Upper lobe of left lung (tissue), 6 donors: ENCODE results near the gene SPACA7. TPM values are rescaled to one million over a fixed set of nuclear protein-coding genes. Genes with fewer than 3 reads are reported as not detected.

Experiments used
- ATAC-seq, 2 donors: fragments of 200-7000 bp; cut with Tn5 transposase; one replicate each; pipeline ENCODE4 v1.9.1; 2022; ENCODE audit warnings: mild to moderate bottlenecking in 2 of 2, moderate library complexity in 2 of 2; ENCODE audit not compliant: low FRiP score in 2 of 2
- DNase-seq, 2 donors: peaks; one replicate each; pipeline ENCODE4 v3.0.0-alpha.2; 2019 to 2020
- H3K27ac ChIP-seq, 4 donors: fragments of 200-600 bp; sonication (generic); one replicate each; pipeline ENCODE4 v1.5.1; 2016 to 2019
- H3K27me3 ChIP-seq, 4 donors: fragments of 200-600 bp; sonication (generic); one replicate each; pipeline ENCODE4 v1.5.1; 2017 to 2019
- H3K36me3 ChIP-seq, 4 donors: fragments of 200-600 bp; sonication (generic); one replicate each; pipeline ENCODE4 v1.5.1; 2016 to 2019
- H3K4me1 ChIP-seq, 4 donors: fragments of 200-600 bp; sonication (generic); one replicate each; pipeline ENCODE4 v1.5.1; 2018 to 2019
- H3K4me3 ChIP-seq, 4 donors: fragments of 200-600 bp; sonication (generic); one replicate each; pipeline ENCODE4 v1.5.1; 2017 to 2019; ENCODE audit warnings: mild to moderate bottlenecking in 2 of 4, moderate library complexity in 1 of 4
- H3K9me3 ChIP-seq, 4 donors: fragments of 200-600 bp; sonication (generic); one replicate each; pipeline ENCODE4 v1.5.1; 2018 to 2019
- CTCF ChIP-seq, 6 experiments: fragments of 450-650 bp in 4 of 6; fragments of 200-600 bp in 2 of 6; sonication (generic) in 2 of 6; IDR thresholded peaks; one replicate each; pipeline ENCODE4 v1.5.1; 2016 to 2019; ENCODE audit warnings: antibody characterized with exemption in 6 of 6
- EP300 ChIP-seq, 4 donors: sonication (generic); formaldehyde crosslinking; IDR thresholded peaks; one replicate each; pipeline ENCODE4 v1.5.1; 2017; ENCODE audit warnings: antibody characterized with exemption in 4 of 4, control low read depth in 2 of 4
- POLR2A ChIP-seq, 4 donors: fragments of 450-650 bp; IDR thresholded peaks; one replicate each; pipeline ENCODE4 v1.5.1; 2016 to 2017; ENCODE audit warnings: antibody characterized with exemption in 4 of 4, mild to moderate bottlenecking in 2 of 4
- POLR2AphosphoS5 ChIP-seq, 2 donors: sonication (generic); formaldehyde crosslinking; IDR thresholded peaks; one replicate each; pipeline ENCODE4 v1.5.1; 2017; ENCODE audit warnings: antibody characterized with exemption in 2 of 2
- WGBS, 2 donors: methylation state at CpG; one replicate each; pipeline ENCODE4 v1.1.5; 2017 to 2018; 5-methylcytosine and 5-hydroxymethylcytosine counted together
- total RNA-seq, 6 donors: library from RNA; depleted of rRNA in 4 of 6; stranded (reverse); fragments of >200 nt in 4 of 6; gene quantifications; one replicate each; pipeline versions ENCODE4 v1.1.0 to v1.2.1, GENCODE V29; 2016 to 2021
- donor health status: DM: no; HTN: no; CAD: no; lungs with moderate emphysema.
- donor health status: DM: no; HTN: yes; CAD: no; lungs with severe emphysema.

SPACA7 gene
- total RNA-seq, 6 donors from 2014 or later, result not detected

GRCh38 chr13:112356190-112356589 is 20.0 kb upstream of the SPACA7 start:
- Histone ChIP-seq H3K4me1 (no peaks in the 10 kb centered on the region), H3K4me3 (no peak overlapping the region), H3K27ac (no peak overlapping the region), H3K36me3 (no peaks in the 10 kb centered on the region), H3K27me3 (no peaks in the 10 kb centered on the region), H3K9me3 (peaks cover 0 to 3% (median 1%) of the 10 kb centered on the region in 4 donors)
- TF ChIP-seq POLR2AphosphoS5 (IDR thresholded peaks at IDR 0.05), result no peak
- no peak for TF ChIP-seq CTCF (IDR thresholded peaks at IDR 0.05)
- TF ChIP-seq POLR2A (IDR thresholded peaks at IDR 0.05), result no peak
- no peak for ATAC-seq
- no peak for DNase-seq
- WGBS, 2 donors, result 84 to 86% methylated on average over 13 of the region's 13 CpGs

- ATAC-seq, result peak in 1 of 2 donors; percentile 20
- TF ChIP-seq POLR2AphosphoS5 (IDR thresholded peaks at IDR 0.05) (no peak), EP300 (IDR thresholded peaks at IDR 0.05) (no peak), POLR2A (IDR thresholded peaks at IDR 0.05) (no peak), CTCF (IDR thresholded peaks at IDR 0.05) (no peak)
Measured at GRCh38 chr13:112358156-112358555, 18.0 kb upstream of the SPACA7 start.

GRCh38 chr13:112362021-112362420 is 14.1 kb upstream of the SPACA7 start:
- H3K4me3 ChIP-seq, result no peak overlapping the region
- TF ChIP-seq EP300 (IDR thresholded peaks at IDR 0.05), result no peak
- TF ChIP-seq POLR2AphosphoS5 (IDR thresholded peaks at IDR 0.05), result no peak
- no peak overlapping the region for H3K27ac ChIP-seq
- peaks cover 0 to 10% (median 7%) of the 10 kb centered on the region in 4 donors for H3K9me3 ChIP-seq
- 70 to 83% methylated on average over 5 of the region's 5 CpGs for WGBS, 2 donors
- H3K4me1 ChIP-seq, result no peaks in the 10 kb centered on the region
- ATAC-seq (no peak), DNase-seq (no peak)
- no peaks in the 10 kb centered on the region for H3K27me3 ChIP-seq
- no peaks in the 10 kb centered on the region for H3K36me3 ChIP-seq

More at GRCh38 chr13:112358156-112358555, 18.0 kb upstream of the SPACA7 start:
- no peak overlapping the region for H3K27ac ChIP-seq
- WGBS, 2 donors, result 93 to 94% methylated on average over 4 of the region's 4 CpGs
- no peaks in the 10 kb centered on the region for H3K4me1 ChIP-seq
- no peak overlapping the region for H3K4me3 ChIP-seq
- H3K36me3 ChIP-seq, result no peaks in the 10 kb centered on the region
- DNase-seq, result no peak
- H3K27me3 ChIP-seq, result no peaks in the 10 kb centered on the region
- peaks cover 0 to 7% (median 3%) of the 10 kb centered on the region in 4 donors for H3K9me3 ChIP-seq

GRCh38 chr13:112363867-112364528 is 12.2 kb upstream of the SPACA7 start:
- Histone ChIP-seq H3K9me3 (peaks cover 0 to 11% (median 8%) of the 10 kb centered on the region in 4 donors), H3K4me3 (no peak overlapping the region), H3K27me3 (no peaks in the 10 kb centered on the region), H3K4me1 (no peaks in the 10 kb centered on the region), H3K36me3 (no peaks in the 10 kb centered on the region), H3K27ac (no peak overlapping the region)
- TF ChIP-seq POLR2A (IDR thresholded peaks at IDR 0.05) (no peak), POLR2AphosphoS5 (IDR thresholded peaks at IDR 0.05) (no peak), CTCF (IDR thresholded peaks at IDR 0.05) (no peak), EP300 (IDR thresholded peaks at IDR 0.05) (no peak)
- no peak for ATAC-seq
- no peak for DNase-seq
- 51 to 57% methylated on average over 4 to 11 of the region's 12 CpGs for WGBS, 2 donors

- TF ChIP-seq POLR2A (IDR thresholded peaks at IDR 0.05), result no peak
- no peak for TF ChIP-seq EP300 (IDR thresholded peaks at IDR 0.05)
- no peak for TF ChIP-seq POLR2AphosphoS5 (IDR thresholded peaks at IDR 0.05)
- TF ChIP-seq CTCF (IDR thresholded peaks at IDR 0.05), result no peak
- no peak overlapping the region for H3K4me3 ChIP-seq
- peaks cover 0 to 10% (median 2%) of the 10 kb centered on the region in 4 donors for H3K9me3 ChIP-seq
- 67 to 73% methylated on average over 3 to 4 of the region's 4 CpGs for WGBS, 2 donors
- ATAC-seq (peak in 1 of 2 donors; percentile 38), DNase-seq (no peak)
- no peaks in the 10 kb centered on the region for H3K36me3 ChIP-seq
- H3K27me3 ChIP-seq, result no peaks in the 10 kb centered on the region
- no peak overlapping the region for H3K27ac ChIP-seq
- H3K4me1 ChIP-seq, result no peaks in the 10 kb centered on the region
Measured at GRCh38 chr13:112366907-112367646, 9.1 kb upstream of the SPACA7 start.
